Prostate gland (tissue), 2 donors: ENCODE data around the gene DSCAML1. TPM values are rescaled to one million over a fixed set of nuclear protein-coding genes. Genes with fewer than 3 reads are reported as not detected.

ENCODE experiments used
- DNase-seq: peaks from one replicate; pipeline ENCODE4 v3.0.0-alpha.2; 2019; ENCODE audit warnings: low spot score
- H3K27ac ChIP-seq, 2 donors: fragments of 200-600 bp; sonication (generic); 2 replicates each; pipeline ENCODE4 v1.5.1; 2017 to 2019
- H3K27me3 ChIP-seq: fragments of 200-600 bp; sonication (generic); replicated peaks from 2 replicates; pipeline ENCODE4 v1.5.1; 2019; ENCODE audit not compliant: insufficient read depth
- H3K36me3 ChIP-seq, 2 donors: fragments of 200-600 bp; sonication (generic); 1 replicate in 1 of 2; 2 replicates in 1 of 2; pipeline versions ENCODE4 v1.5.1 to v1.8.1; 2017 to 2019
- H3K4me1 ChIP-seq: fragments of 200-600 bp; sonication (generic); replicated peaks from 2 replicates; pipeline ENCODE4 v1.5.1; 2019
- H3K4me3 ChIP-seq, 2 donors: fragments of 200-600 bp; sonication (generic); 2 replicates each; pipeline ENCODE4 v1.5.1; 2017 to 2019
- H3K9me3 ChIP-seq: fragments of 200-600 bp; sonication (generic); 2 replicates; pipeline ENCODE4 v1.5.1; 2017
- POLR2A ChIP-seq: fragments of 450-650 bp; IDR thresholded peaks from one replicate; pipeline ENCODE4 v1.6.1; 2016; ENCODE audit warnings: antibody characterized with exemption, mild to moderate bottlenecking
- POLR2AphosphoS5 ChIP-seq: sonication (generic); formaldehyde crosslinking; IDR thresholded peaks from one replicate; pipeline ENCODE4 v1.6.1; 2017; ENCODE audit warnings: antibody characterized with exemption
- WGBS: methylation state at CpG from one replicate; pipeline ENCODE4 v1.1.5; 2018; 5-methylcytosine and 5-hydroxymethylcytosine counted together
- intact Hi-C: fragments of 100-400 bp; cut with DNase I; formaldehyde crosslinking; loops from one replicate; pipeline ENCODE4 v1.14.2; 2022
- total RNA-seq, 2 donors: library from RNA; depleted of rRNA; stranded (reverse); fragments of >200 nt; gene quantifications; one replicate each; pipeline ENCODE4 v1.1.0, GENCODE V29; 2016
- TF ChIP-seq, protein P1 (sequence below), 4 experiments: fragments of 200-600 bp in 2 of 4; fragments of 450-650 bp in 2 of 4; sonication (generic) in 2 of 4; IDR thresholded peaks; 1 replicate in 3 of 4; 2 replicates in 1 of 4; pipeline ENCODE4 v1.5.1; 2016 to 2019; ENCODE audit warnings: antibody characterized with exemption in 4 of 4, mild to moderate bottlenecking in 2 of 4, moderate library complexity in 2 of 4

Gene DSCAML1
- total RNA-seq, 2 donors from 2014 or later: 0.14 to 2.8 TPM

DNA sequence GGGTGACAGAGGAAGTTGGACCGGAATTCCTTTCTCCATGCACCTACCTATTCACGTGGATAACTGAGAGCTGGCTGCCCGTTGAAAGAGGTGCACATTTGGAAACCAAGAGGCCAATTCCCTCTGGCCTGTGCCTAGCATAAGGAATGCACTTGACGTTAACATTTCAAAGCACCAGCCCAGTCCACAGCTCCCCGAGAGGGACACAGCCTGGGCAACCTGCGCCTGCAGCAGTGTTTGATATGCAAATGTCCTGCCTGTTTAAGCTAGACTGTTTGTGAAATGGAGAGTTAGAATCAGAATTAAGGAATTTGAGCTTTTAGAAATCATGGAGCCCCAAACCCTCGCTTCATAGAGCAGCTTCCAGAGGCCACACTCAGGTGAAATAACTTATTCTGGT is 126.1 kb downstream of the DSCAML1 start:
- WGBS: 57% methylated on average over 7 of the region's 7 CpGs
- intact Hi-C loops: no loop called here
- no peak overlapping the region for H3K4me3 ChIP-seq

DNA sequence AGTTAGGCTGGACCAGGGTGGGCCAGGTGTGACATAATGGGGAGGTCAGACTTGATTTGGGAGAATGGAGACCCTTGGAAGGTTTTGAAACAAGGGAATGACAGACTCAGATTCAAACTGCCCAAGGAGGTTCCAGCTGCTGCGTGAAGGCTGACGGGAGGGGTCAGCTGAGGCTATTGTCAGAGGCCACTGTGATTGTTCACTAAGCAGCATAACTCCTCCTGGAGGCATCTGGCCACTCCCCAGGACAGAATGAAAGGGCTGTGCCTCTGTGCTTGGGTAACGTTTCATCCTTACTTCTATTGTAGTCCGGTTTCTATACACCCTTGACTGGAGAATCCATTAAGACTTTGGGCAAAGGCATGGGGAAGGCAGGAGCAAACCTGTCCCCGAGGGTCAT is 126.6 kb downstream of the DSCAML1 start:
- H3K27ac ChIP-seq: no peak overlapping the region
- H3K27me3 ChIP-seq: peaks cover 4% of the 10 kb centered on the region
- H3K36me3 ChIP-seq: no peaks in the 10 kb centered on the region
- no peaks in the 10 kb centered on the region for H3K4me1 ChIP-seq
- WGBS: 55% methylated on average over 5 of the region's 5 CpGs
- no peak for DNase-seq
- H3K9me3 ChIP-seq: no peaks in the 10 kb centered on the region
- TF ChIP-seq POLR2A (no peak), POLR2AphosphoS5 (no peak)
- TF ChIP-seq, protein P1, sequence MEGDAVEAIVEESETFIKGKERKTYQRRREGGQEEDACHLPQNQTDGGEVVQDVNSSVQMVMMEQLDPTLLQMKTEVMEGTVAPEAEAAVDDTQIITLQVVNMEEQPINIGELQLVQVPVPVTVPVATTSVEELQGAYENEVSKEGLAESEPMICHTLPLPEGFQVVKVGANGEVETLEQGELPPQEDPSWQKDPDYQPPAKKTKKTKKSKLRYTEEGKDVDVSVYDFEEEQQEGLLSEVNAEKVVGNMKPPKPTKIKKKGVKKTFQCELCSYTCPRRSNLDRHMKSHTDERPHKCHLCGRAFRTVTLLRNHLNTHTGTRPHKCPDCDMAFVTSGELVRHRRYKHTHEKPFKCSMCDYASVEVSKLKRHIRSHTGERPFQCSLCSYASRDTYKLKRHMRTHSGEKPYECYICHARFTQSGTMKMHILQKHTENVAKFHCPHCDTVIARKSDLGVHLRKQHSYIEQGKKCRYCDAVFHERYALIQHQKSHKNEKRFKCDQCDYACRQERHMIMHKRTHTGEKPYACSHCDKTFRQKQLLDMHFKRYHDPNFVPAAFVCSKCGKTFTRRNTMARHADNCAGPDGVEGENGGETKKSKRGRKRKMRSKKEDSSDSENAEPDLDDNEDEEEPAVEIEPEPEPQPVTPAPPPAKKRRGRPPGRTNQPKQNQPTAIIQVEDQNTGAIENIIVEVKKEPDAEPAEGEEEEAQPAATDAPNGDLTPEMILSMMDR (IDR thresholded peaks at IDR 0.05): no peak
- no peak overlapping the region for H3K4me3 ChIP-seq
- intact Hi-C loops: no loop called here

More for the DNA sequence above, 126.1 kb downstream of the DSCAML1 start:
- TF ChIP-seq POLR2AphosphoS5 (no peak), POLR2A (no peak)
- TF ChIP-seq, protein P1 (IDR thresholded peaks at IDR 0.05): no peak
- Histone ChIP-seq H3K27ac (no peak overlapping the region), H3K36me3 (no peaks in the 10 kb centered on the region), H3K9me3 (no peaks in the 10 kb centered on the region), H3K4me1 (no peaks in the 10 kb centered on the region), H3K27me3 (peaks cover 4% of the 10 kb centered on the region)
- DNase-seq: no peak

DNA sequence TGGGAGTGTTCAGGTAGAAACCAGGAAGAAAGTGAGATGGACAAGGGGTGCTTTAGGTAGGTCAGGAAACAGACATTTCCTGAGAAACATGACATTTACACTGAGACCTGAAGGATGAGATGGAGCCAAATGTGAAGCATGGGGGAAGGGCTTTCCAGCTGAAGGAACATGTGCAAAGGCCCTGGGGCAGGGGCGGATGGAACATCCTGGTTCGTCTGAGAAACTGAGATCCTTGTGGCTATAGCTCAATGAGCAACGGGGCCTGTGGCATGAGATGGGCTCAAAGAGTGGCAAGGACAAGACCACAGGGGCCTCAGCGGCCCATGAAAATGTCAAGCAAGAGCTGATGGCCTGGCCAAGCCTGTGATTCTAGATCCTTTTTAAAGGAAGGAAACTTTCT is 127.4 kb downstream of the DSCAML1 start:
- no peak overlapping the region for H3K27ac ChIP-seq
- H3K27me3 ChIP-seq: peaks cover 4% of the 10 kb centered on the region
- 88% methylated on average over 4 of the region's 4 CpGs for WGBS
- no peak for TF ChIP-seq POLR2AphosphoS5
- no peak for TF ChIP-seq POLR2A
- TF ChIP-seq, protein P1 (IDR thresholded peaks at IDR 0.05): no peak
- intact Hi-C loops: no loop called here
- no peaks in the 10 kb centered on the region for H3K36me3 ChIP-seq
- no peak overlapping the region for H3K4me3 ChIP-seq
- H3K9me3 ChIP-seq: no peaks in the 10 kb centered on the region
- H3K4me1 ChIP-seq: no peaks in the 10 kb centered on the region
- no peak for DNase-seq

DNA sequence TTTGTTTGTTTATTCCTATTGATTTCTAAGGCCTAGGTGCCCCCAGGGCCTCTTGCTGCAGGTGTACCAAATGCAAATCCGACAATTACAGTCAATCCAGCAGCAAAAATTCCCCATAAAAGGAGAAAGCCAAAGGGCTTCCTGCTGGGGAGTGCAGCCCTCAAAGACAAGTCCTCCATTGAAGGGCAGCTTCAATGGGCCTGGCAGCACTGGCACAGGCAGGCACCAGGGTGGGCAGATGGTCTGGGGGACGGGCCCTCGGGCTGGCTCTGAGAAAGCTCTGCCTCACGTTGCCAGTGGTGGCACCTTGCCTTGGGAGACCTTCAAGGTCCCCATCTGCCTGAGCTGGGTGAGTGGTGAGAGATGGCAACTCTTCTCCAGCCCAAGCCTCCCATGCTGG is 128.0 kb downstream of the DSCAML1 start:
- no peak for DNase-seq
- no peak overlapping the region for H3K4me3 ChIP-seq
- 91% methylated on average over 4 of the region's 4 CpGs for WGBS
- H3K4me1 ChIP-seq: no peaks in the 10 kb centered on the region
- no peaks in the 10 kb centered on the region for H3K27me3 ChIP-seq
- no peaks in the 10 kb centered on the region for H3K36me3 ChIP-seq
- no peak overlapping the region for H3K27ac ChIP-seq
- intact Hi-C loops: no loop called here
- H3K9me3 ChIP-seq: no peaks in the 10 kb centered on the region
- TF ChIP-seq, protein P1 (IDR thresholded peaks at IDR 0.05): no peak
- TF ChIP-seq POLR2AphosphoS5 (no peak), POLR2A (no peak)

DNA sequence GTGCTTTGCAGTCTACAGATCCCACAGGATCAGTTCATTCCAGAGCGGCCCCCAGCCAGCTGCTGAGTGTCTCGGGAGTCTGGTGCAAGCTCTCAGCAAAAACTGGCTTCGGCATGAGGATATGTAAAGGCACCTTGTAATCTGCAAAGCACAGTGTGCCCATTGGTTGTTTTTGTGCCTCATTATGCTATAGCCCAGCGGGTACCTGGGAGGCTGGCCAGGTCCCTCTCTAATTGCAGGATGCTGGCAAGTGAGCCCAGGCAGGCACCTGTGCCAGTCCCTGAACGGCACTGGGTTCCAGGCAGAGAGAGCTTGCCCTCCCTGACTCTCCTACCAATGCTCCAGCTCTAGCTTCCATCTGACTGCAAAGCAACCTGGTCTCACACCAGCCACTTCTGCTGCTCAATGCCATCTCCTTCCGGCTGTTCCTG is 128.7 kb downstream of the DSCAML1 start:
- no peaks in the 10 kb centered on the region for H3K36me3 ChIP-seq
- intact Hi-C loops: no loop called here
- H3K27ac ChIP-seq: no peak overlapping the region
- H3K9me3 ChIP-seq: no peaks in the 10 kb centered on the region
- TF ChIP-seq, protein P1 (IDR thresholded peaks at IDR 0.05): no peak
- TF ChIP-seq POLR2AphosphoS5 (no peak), POLR2A (no peak)
- DNase-seq: no peak
- H3K4me3 ChIP-seq: no peak overlapping the region
- WGBS: 52% methylated on average over 6 of the region's 6 CpGs
- H3K4me1 ChIP-seq: no peaks in the 10 kb centered on the region
- no peaks in the 10 kb centered on the region for H3K27me3 ChIP-seq
